ENCODE measurements around the gene SPIRE2.
"Not testable (repeated sequence)": the region's sequence is repeated elsewhere in the genome, so short reads cannot be mapped to it uniquely, and the experiment has no call there.

The SPIRE2 gene

DNA sequence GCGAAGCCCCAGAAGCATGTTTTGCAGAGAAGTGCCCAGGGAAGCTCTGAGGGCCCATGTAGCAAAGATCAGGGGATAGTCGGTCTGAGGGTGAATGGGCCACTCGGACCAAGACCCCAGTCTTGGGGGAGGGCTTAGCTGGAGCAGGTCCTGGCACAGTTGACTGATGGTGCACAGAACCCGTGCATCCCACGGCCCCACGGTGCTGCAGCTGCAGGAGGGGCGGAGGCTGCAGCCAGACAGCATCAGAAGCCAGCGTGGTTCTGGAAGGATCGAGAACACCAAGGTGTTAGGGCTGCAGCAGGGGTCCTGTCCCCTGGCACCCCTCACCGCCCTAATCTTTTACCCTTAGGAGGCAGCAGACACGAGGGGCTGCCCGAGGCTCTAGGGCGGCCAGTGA, 83.9 kb downstream of the SPIRE2 start:
- H3K56ac ChIP-seq (ENCODE audit: low read length): no peak overlapping the region
- no peak overlapping the region for H4K8ac ChIP-seq (ENCODE audit: low read depth, low read length)
- H3K23ac ChIP-seq (ENCODE audit: low read length): no peak overlapping the region
- no peak overlapping the region for H3K4me2 ChIP-seq (ENCODE audit: low read length)
- H3K27me3 ChIP-seq (ENCODE audit: insufficient read depth, low read length, poor library complexity): no peaks in the 10 kb centered on the region
- H2BK15ac ChIP-seq (replicated peaks; ENCODE audit: low read depth): no peak overlapping the region
- DNase-seq: no peak
- no peak overlapping the region for H3K18ac ChIP-seq (ENCODE audit: low read length)
- no CpG with 5 or more reads among the region's 13 CpGs for WGBS (ENCODE audit: extremely low coverage, insufficient coverage, low lambda C conversion rate)
- H2BK120ac ChIP-seq (ENCODE audit: low read depth, low read length): no peak overlapping the region
- H3K79me2 ChIP-seq (ENCODE audit: control insufficient read depth, insufficient read depth, low read length): no peaks in the 10 kb centered on the region
- H3K4ac ChIP-seq (ENCODE audit: low read depth, low read length): no peak overlapping the region
- no peaks in the 10 kb centered on the region for H3K79me1 ChIP-seq (ENCODE audit: low read length)
- no peak overlapping the region for H3K4me3 ChIP-seq (ENCODE audit: low read length)
- H3K4me1 ChIP-seq (ENCODE audit: control insufficient read depth, low read depth, low read length): no peaks in the 10 kb centered on the region
- H4K5ac ChIP-seq (ENCODE audit: low read length): no peak overlapping the region
- H3K27ac ChIP-seq (ENCODE audit: low read depth, low read length): no peak overlapping the region
- peaks cover 8% of the 10 kb centered on the region for H3K36me3 ChIP-seq (ENCODE audit: control insufficient read depth, insufficient read depth, low read length)
- H3K9ac ChIP-seq (ENCODE audit: low read length): no peak overlapping the region
- H2BK5ac ChIP-seq (ENCODE audit: low read length): no peak overlapping the region
- H2AK5ac ChIP-seq (ENCODE audit: low read length): no peak overlapping the region

DNA sequence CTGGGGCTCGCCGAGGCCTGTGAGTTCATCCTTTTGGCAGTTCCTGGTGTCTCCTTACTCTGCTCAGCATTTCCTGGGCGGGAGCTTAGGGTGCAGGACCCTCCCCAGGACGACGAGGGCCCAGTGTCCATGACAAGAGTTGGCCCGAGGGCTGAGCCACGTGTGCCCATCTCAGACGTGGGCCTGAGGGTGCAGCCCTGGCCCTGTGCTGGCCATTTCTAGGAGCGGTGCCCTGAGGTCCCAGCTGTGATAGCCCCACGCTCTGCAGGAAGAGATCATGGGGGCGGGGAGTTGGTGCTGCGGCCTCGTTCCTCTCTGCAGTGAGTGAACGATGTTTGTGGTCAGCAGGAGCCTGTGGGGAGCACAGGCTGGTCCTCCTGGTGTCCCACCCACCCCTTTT, 84.4 kb downstream of the SPIRE2 start:
- no peak overlapping the region for H2BK5ac ChIP-seq (ENCODE audit: low read length)
- H3K4ac ChIP-seq (ENCODE audit: low read depth, low read length): no peak overlapping the region
- H3K4me3 ChIP-seq (ENCODE audit: low read length): no peak overlapping the region
- H4K8ac ChIP-seq (ENCODE audit: low read depth, low read length): no peak overlapping the region
- no peak overlapping the region for H3K4me2 ChIP-seq (ENCODE audit: low read length)
- H3K9ac ChIP-seq (ENCODE audit: low read length): no peak overlapping the region
- peaks cover 2% of the 10 kb centered on the region for H3K4me1 ChIP-seq (ENCODE audit: control insufficient read depth, low read depth, low read length)
- no peak overlapping the region for H2BK120ac ChIP-seq (ENCODE audit: low read depth, low read length)
- no peaks in the 10 kb centered on the region for H3K79me1 ChIP-seq (ENCODE audit: low read length)
- no peaks in the 10 kb centered on the region for H3K79me2 ChIP-seq (ENCODE audit: control insufficient read depth, insufficient read depth, low read length)
- no peak overlapping the region for H3K18ac ChIP-seq (ENCODE audit: low read length)
- DNase-seq: no peak
- no peak overlapping the region for H3K23ac ChIP-seq (ENCODE audit: low read length)
- H3K27me3 ChIP-seq (ENCODE audit: insufficient read depth, low read length, poor library complexity): no peaks in the 10 kb centered on the region
- H3K27ac ChIP-seq (ENCODE audit: low read depth, low read length): no peak overlapping the region
- WGBS (ENCODE audit: extremely low coverage, insufficient coverage, low lambda C conversion rate): no CpG with 5 or more reads among the region's 14 CpGs
- no peak overlapping the region for H2BK15ac ChIP-seq (replicated peaks; ENCODE audit: low read depth)
- H4K5ac ChIP-seq (ENCODE audit: low read length): no peak overlapping the region
- no peak overlapping the region for H2AK5ac ChIP-seq (ENCODE audit: low read length)
- peaks cover 8% of the 10 kb centered on the region for H3K36me3 ChIP-seq (ENCODE audit: control insufficient read depth, insufficient read depth, low read length)
- no peak overlapping the region for H3K56ac ChIP-seq (ENCODE audit: low read length)

DNA sequence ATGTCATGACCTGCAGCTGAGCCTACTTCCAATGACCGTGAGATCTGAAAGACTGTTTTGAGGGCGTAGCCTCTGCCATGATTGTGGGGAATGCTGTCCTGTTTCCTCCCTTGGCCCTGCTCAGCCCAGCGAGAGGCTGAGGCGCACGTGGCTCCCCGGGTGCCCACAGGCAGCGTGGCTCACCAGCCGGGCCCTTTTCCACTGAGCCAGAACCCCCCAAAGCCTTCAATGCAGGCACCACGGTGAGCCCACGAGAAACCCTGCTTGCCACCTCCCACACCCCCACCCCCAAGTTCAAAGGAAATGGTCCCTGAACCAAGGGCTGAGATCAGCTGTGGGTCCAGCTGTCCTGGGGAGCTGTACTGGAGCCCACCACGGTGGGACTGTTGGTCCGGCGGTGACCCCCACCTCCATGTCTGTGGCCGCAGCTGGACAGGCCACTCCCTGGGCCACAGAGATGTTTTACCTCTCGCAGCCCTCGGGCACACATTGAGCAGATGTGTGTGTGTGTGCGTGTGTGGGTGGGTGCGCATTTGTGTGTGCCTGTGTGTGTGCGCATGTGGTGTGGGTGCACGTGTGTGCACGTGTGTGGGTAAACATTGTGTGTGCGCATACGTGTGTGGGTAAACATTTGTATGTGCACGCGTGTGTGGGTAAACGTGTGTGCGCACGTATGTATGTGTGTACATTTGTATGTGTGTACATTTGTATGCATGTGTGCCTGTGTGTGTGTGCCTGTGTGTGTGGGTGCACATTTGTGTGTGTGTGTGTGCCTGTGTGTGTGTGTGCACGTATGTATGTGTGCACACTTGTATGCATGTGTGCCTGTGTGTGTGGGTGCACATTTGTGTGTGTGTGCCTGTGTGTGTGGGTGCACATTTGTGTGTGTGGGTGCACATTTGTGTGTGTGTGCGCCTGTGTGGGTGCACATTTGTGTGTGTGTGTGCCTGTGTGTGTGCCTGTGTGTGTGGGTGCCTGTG, 85.4 kb downstream of the SPIRE2 start:
- no peak overlapping the region for H4K5ac ChIP-seq (ENCODE audit: low read length)
- no peaks in the 10 kb centered on the region for H3K27me3 ChIP-seq (ENCODE audit: insufficient read depth, low read length, poor library complexity)
- H2BK15ac ChIP-seq (replicated peaks; ENCODE audit: low read depth): no peak overlapping the region
- no peak overlapping the region for H3K9ac ChIP-seq (ENCODE audit: low read length)
- no peak overlapping the region for H3K18ac ChIP-seq (ENCODE audit: low read length)
- H2BK5ac ChIP-seq (ENCODE audit: low read length): no peak overlapping the region
- H3K36me3 ChIP-seq (ENCODE audit: control insufficient read depth, insufficient read depth, low read length): peaks cover 7% of the 10 kb centered on the region
- peaks cover 2% of the 10 kb centered on the region for H3K4me1 ChIP-seq (ENCODE audit: control insufficient read depth, low read depth, low read length)
- H2BK120ac ChIP-seq (ENCODE audit: low read depth, low read length): no peak overlapping the region
- H3K56ac ChIP-seq (ENCODE audit: low read length): no peak overlapping the region
- H3K79me1 ChIP-seq (ENCODE audit: low read length): no peaks in the 10 kb centered on the region
- no peaks in the 10 kb centered on the region for H3K79me2 ChIP-seq (ENCODE audit: control insufficient read depth, insufficient read depth, low read length)
- H3K23ac ChIP-seq (ENCODE audit: low read length): no peak overlapping the region
- H4K8ac ChIP-seq (ENCODE audit: low read depth, low read length): no peak overlapping the region
- H3K27ac ChIP-seq (ENCODE audit: low read depth, low read length): no peak overlapping the region
- WGBS (ENCODE audit: extremely low coverage, insufficient coverage, low lambda C conversion rate): no CpG with 5 or more reads among the region's 30 CpGs
- no peak for DNase-seq
- H3K4me3 ChIP-seq (ENCODE audit: low read length): no peak overlapping the region
- H3K4ac ChIP-seq (ENCODE audit: low read depth, low read length): no peak overlapping the region
- no peak overlapping the region for H3K4me2 ChIP-seq (ENCODE audit: low read length)
- H2AK5ac ChIP-seq (ENCODE audit: low read length): no peak overlapping the region

DNA sequence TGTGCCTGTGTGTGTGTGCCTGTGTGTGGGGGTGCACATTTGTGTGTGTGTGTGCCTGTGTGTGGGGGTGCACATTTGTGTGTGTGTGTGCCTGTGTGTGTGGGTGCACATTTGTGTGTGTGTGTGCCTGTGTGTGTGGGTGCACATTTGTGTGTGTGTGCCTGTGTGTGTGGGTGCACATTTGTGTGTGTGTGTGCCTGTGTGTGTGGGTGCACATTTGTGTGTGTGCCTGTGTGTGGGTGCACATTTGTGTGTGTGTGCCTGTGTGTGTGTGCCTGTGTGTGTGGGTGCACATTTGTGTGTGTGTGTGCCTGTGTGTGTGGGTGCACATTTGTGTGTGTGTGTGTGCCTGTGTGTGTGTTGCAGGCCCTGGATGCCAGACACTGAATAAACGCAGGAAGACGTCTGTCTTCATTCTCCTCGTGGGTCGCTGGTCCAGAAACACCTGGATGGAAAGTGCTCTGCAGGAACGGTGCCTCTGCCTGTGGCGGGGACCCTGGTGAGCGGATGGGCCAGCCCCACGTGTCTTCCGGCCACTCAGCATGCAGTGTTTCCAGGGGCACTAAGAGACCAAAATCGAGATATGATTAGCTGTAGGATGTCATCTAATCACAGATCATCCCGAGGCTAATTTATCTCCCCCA, 86.5 kb downstream of the SPIRE2 start:
- H4K5ac ChIP-seq (ENCODE audit: low read length); H3K18ac ChIP-seq (ENCODE audit: low read length); H3K27me3 ChIP-seq (ENCODE audit: insufficient read depth, low read length, poor library complexity); H2BK15ac ChIP-seq (replicated peaks; ENCODE audit: low read depth); H3K4ac ChIP-seq (ENCODE audit: low read depth, low read length); H3K36me3 ChIP-seq (ENCODE audit: control insufficient read depth, insufficient read depth, low read length); H2BK5ac ChIP-seq (ENCODE audit: low read length); H3K23ac ChIP-seq (ENCODE audit: low read length); DNase-seq; H2AK5ac ChIP-seq (ENCODE audit: low read length); H3K56ac ChIP-seq (ENCODE audit: low read length); H2BK120ac ChIP-seq (ENCODE audit: low read depth, low read length); H3K79me2 ChIP-seq (ENCODE audit: control insufficient read depth, insufficient read depth, low read length); H4K8ac ChIP-seq (ENCODE audit: low read depth, low read length); H3K79me1 ChIP-seq (ENCODE audit: low read length); H3K9ac ChIP-seq (ENCODE audit: low read length); H3K4me1 ChIP-seq (ENCODE audit: control insufficient read depth, low read depth, low read length); H3K4me3 ChIP-seq (ENCODE audit: low read length); H3K4me2 ChIP-seq (ENCODE audit: low read length); H3K27ac ChIP-seq (ENCODE audit: low read depth, low read length): not testable (repeated sequence)
- no CpG with 5 or more reads among the region's 11 CpGs for WGBS (ENCODE audit: extremely low coverage, insufficient coverage, low lambda C conversion rate)

DNA sequence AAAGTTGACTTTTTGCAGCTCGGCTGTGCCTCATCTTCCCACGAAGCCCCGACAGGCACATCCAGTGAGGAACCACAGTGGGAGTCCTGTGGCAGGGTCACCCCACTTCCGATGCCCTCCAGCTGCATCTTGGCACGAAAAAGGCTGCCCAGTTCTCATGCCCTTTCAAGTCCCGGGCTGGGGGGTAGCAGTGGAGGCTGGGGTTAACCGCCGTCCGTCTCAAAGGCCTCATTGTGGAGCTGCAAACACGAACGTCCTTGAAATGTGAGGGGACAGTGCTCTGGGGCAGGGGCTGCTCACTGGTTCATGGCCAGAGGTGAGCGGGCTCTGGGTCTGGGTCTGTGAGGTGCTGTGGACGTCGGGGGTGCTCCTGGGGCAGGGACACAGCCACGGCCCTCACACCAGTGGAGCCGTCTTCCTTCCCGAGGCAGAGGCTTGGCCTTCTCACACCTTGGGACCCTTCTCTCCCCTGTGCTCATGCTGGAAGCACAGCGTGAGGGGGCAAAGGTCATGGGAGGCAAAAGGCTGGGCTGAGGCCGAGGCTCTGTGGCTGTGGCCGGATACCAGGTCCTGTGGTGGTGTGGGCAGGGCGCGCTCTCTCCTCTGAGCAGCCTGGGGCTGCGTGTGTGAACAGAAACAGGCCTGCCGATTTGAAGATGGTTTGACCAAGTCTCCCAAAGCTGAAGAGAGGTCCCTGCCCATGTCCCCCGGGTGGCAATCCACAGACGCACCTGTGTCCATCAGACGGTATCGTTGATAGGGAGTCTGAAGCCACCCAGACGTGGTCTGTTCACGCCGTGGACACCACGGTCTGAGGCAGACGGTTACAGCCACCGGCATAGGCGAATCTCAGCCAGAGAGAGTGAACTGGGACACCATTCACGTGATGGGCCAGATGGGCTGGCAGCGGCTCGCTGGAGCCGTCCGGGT, 87.3 kb downstream of the SPIRE2 start:
- no peak overlapping the region for H3K4me2 ChIP-seq (ENCODE audit: low read length)
- no peak overlapping the region for H2BK120ac ChIP-seq (ENCODE audit: low read depth, low read length)
- no peak overlapping the region for H3K9ac ChIP-seq (ENCODE audit: low read length)
- peaks cover 6% of the 10 kb centered on the region for H3K4me1 ChIP-seq (ENCODE audit: control insufficient read depth, low read depth, low read length)
- H3K23ac ChIP-seq (ENCODE audit: low read length): no peak overlapping the region
- peaks cover 4% of the 10 kb centered on the region for H3K36me3 ChIP-seq (ENCODE audit: control insufficient read depth, insufficient read depth, low read length)
- no peaks in the 10 kb centered on the region for H3K27me3 ChIP-seq (ENCODE audit: insufficient read depth, low read length, poor library complexity)
- H4K8ac ChIP-seq (ENCODE audit: low read depth, low read length): no peak overlapping the region
- no peak overlapping the region for H2BK15ac ChIP-seq (replicated peaks; ENCODE audit: low read depth)
- no peak overlapping the region for H2BK5ac ChIP-seq (ENCODE audit: low read length)
- H4K5ac ChIP-seq (ENCODE audit: low read length): no peak overlapping the region
- no peak overlapping the region for H3K18ac ChIP-seq (ENCODE audit: low read length)
- no peak overlapping the region for H3K4me3 ChIP-seq (ENCODE audit: low read length)
- H3K4ac ChIP-seq (ENCODE audit: low read depth, low read length): no peak overlapping the region
- H3K56ac ChIP-seq (ENCODE audit: low read length): no peak overlapping the region
- no peaks in the 10 kb centered on the region for H3K79me1 ChIP-seq (ENCODE audit: low read length)
- H3K27ac ChIP-seq (ENCODE audit: low read depth, low read length): no peak overlapping the region
- H2AK5ac ChIP-seq (ENCODE audit: low read length): no peak overlapping the region
- DNase-seq: no peak
- H3K79me2 ChIP-seq (ENCODE audit: control insufficient read depth, insufficient read depth, low read length): no peaks in the 10 kb centered on the region
- no CpG with 5 or more reads among the region's 40 CpGs for WGBS (ENCODE audit: extremely low coverage, insufficient coverage, low lambda C conversion rate)
